HG02870 (cell line): ENCODE results near the gene RGS10.
"Not testable (repeated sequence)": the region's sequence is repeated elsewhere in the genome, so short reads cannot be mapped to it uniquely, and the experiment has no call there.

Experiments
- ATAC-seq: cut with Tn5 transposase; IDR thresholded peaks from one replicate; pipeline ENCODE4 v1.9.1; 2021; ENCODE audit warnings: mild to moderate bottlenecking, moderate library complexity; ENCODE audit not compliant: unreplicated experiment

RGS10 gene

GRCh38 chr10:119542357-119542987, at the start of gene RGS10:
Gene RGS10, minus strand, starts transcription at chr10:119542719. Its CDS starts 81 bp downstream, at chr10:119542638.
- ATAC-seq: peak; percentile 65

GRCh38 chr10:119588071-119588470, 45.6 kb upstream of the RGS10 start:
- no peak for ATAC-seq

- ATAC-seq: no peak
Observed at GRCh38 chr10:119578355-119578754, 35.8 kb upstream of the RGS10 start.

- no peak for ATAC-seq
Observed at GRCh38 chr10:119575991-119576390, 33.5 kb upstream of the RGS10 start.

GRCh38 chr10:119575506-119575905, 33.0 kb upstream of the RGS10 start:
- no peak for ATAC-seq

- ATAC-seq: peak; percentile 49
Observed at GRCh38 chr10:119567978-119568377, 25.5 kb upstream of the RGS10 start.

GRCh38 chr10:119562097-119562496, 19.6 kb upstream of the RGS10 start:
- no peak for ATAC-seq

- not testable (repeated sequence) for ATAC-seq
Observed at GRCh38 chr10:119559511-119559910, 17.0 kb upstream of the RGS10 start.

- not testable (repeated sequence) for ATAC-seq
Observed at GRCh38 chr10:119556081-119556480, 13.6 kb upstream of the RGS10 start.

GRCh38 chr10:119555178-119555784, 12.8 kb upstream of the RGS10 start:
- ATAC-seq: no peak

GRCh38 chr10:119550827-119551226, 8.3 kb upstream of the RGS10 start:
- ATAC-seq: no peak

GRCh38 chr10:119549247-119549999, 6.9 kb upstream of the RGS10 start:
- no peak for ATAC-seq

- no peak for ATAC-seq
Observed at GRCh38 chr10:119546009-119546408, 3.5 kb upstream of the RGS10 start.

GRCh38 chr10:119545310-119545709, 2.8 kb upstream of the RGS10 start:
- no peak for ATAC-seq

GRCh38 chr10:119543814-119544642, 1.5 kb upstream of the RGS10 start:
- ATAC-seq: no peak

GRCh38 chr10:119542988-119543813, 682 bp upstream of the RGS10 start:
- peak; percentile 36 for ATAC-seq

GRCh38 chr10:119541459-119542356, 811 bp downstream of the RGS10 start:
- peak; percentile 9 for ATAC-seq

GRCh38 chr10:119541046-119541445, 1.5 kb downstream of the RGS10 start:
- ATAC-seq: no peak

GRCh38 chr10:119540038-119540437, 2.5 kb downstream of the RGS10 start:
- no peak for ATAC-seq
